ENCODE data around the gene SMG9.

DNA sequence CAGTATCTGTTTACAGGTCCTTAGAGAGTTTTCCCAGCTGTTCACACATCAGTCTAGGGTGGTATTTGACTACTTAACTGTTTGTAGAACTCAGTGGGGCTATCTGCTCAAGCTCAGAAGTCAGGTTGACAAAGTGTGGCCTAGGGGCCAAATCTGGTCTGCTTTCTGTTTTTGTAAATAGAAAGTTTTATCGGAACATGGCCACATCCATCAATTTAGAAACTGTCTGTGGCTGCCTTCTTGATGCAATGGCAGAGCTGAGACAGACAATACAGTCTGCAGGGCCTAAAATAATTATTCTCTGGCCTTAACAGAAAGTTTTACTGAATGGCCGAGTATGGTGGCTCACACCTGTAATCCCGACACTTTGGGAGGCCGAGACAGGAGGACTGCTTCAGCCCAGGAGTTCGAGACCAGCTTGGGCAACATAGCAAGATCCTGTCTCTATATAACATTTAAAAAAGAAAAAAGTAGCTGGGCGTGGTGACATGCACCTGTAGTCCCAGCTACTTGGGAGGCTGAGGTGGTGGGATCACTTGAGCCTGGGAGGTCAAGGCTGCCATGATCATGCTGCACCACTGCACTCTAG is 2.4 kb downstream of the SMG9 start:
- TF ChIP-seq, protein P1, sequence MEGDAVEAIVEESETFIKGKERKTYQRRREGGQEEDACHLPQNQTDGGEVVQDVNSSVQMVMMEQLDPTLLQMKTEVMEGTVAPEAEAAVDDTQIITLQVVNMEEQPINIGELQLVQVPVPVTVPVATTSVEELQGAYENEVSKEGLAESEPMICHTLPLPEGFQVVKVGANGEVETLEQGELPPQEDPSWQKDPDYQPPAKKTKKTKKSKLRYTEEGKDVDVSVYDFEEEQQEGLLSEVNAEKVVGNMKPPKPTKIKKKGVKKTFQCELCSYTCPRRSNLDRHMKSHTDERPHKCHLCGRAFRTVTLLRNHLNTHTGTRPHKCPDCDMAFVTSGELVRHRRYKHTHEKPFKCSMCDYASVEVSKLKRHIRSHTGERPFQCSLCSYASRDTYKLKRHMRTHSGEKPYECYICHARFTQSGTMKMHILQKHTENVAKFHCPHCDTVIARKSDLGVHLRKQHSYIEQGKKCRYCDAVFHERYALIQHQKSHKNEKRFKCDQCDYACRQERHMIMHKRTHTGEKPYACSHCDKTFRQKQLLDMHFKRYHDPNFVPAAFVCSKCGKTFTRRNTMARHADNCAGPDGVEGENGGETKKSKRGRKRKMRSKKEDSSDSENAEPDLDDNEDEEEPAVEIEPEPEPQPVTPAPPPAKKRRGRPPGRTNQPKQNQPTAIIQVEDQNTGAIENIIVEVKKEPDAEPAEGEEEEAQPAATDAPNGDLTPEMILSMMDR (IDR thresholded peaks at IDR 0.05; ENCODE audit: low read depth, low read length) = no peak
- no peak for TF ChIP-seq EZH2phosphoT487 (IDR thresholded peaks at IDR 0.05; ENCODE audit: low read depth)

All from OCI-LY3 (cell line).